NCI-H2196 (cell line): ENCODE results near the gene MROH8.
"Not testable (repeated sequence)": the region's sequence is repeated elsewhere in the genome, so short reads cannot be mapped to it uniquely, and the experiment has no call there.

Source experiments
- DNase-seq: peaks from one replicate; lab custom pipeline; 2025; ENCODE audit not compliant: unreplicated experiment; lab: John Stamatoyannopoulos, UW

The MROH8 gene

DNA sequence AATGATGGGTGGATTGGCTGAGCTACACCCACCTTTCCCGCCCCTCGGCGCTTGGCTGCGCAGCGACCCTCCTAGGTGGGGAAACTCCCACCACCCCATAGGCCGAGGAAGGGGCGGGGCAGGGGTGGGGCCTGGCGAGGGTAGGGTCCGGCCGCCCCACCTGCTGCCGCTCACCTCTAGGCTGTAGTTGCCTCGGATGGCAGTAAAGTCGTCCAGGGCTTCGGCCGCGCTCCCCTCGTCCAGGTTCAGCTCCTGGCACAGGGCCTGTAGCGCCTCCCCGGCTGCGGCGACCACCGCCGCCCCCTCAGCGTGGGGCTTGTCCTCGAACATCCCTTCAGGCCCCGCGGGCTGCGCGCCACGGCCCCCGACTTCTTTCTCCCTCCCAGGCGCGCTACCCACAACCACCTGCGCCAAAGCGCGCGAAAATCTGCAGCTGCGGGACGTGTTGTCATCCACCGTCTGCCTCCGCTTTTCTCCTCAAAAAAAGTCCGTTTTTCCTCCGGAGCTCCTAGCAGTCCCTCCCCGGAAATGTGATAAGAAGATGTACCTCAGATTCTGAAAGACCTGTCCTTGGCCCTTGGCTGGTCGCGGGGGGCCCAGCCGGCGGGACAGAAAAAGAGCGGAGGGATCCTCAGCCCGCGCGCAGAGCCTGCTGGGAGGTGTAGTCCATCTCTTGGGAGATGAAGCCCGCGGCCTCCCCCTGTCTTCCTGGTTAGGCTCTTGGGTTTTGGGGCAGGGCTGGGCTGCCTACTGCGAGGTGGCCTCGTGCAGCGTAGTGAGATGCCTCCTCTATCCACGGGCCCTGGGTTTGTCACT lies 83.5 kb downstream of the MROH8 start, which contains the start of gene RBL1:
RBL1 (minus strand) TSS at position 399 of the 816 bp plus-strand sequence; CDS start at position 330, 69 bp downstream.
- DNase-seq = peak; percentile 91

DNA sequence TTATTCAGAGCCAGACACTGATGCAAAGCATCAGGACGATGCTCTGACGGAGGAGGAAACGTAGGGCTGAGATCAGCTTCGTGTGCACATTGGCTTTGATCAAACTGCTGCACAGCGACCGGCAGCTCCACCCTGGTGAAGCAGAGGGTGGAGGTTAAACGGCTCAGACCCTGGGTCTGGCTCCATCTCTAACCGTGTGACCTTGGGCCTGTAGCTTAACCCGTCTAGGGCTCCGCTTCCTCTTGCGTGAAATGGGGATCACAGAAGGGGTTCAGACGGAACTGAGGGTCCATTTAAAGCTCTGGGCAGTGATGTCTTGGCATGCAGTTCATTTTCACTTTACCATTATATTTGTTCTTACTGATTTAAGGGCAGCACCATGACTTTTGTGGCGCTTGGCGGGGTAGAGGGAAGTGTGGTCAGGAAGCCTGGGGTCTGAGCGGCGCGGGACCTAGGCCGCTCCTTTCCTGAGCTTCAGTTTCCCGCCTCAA lies 84.2 kb downstream of the MROH8 start:
- DNase-seq = no peak

DNA sequence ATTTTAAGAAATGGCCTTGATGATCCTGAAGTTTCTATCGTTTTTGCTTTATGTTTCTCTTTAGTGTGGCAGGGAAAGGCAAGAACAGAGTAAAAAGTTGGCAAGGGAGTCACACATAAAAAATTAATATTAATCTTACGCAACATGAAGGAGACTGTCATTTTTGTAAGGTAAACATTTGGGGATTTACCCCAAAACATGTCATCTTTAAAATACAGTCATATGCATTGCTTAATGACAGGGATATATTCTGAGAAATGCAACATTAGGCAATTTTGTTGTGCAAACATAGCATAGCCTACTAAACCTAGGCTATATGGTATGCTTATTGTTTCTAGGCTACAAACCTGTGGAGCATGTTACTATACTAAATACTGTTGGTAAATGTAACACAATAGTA lies 88.9 kb downstream of the MROH8 start:
- DNase-seq = no peak

DNA sequence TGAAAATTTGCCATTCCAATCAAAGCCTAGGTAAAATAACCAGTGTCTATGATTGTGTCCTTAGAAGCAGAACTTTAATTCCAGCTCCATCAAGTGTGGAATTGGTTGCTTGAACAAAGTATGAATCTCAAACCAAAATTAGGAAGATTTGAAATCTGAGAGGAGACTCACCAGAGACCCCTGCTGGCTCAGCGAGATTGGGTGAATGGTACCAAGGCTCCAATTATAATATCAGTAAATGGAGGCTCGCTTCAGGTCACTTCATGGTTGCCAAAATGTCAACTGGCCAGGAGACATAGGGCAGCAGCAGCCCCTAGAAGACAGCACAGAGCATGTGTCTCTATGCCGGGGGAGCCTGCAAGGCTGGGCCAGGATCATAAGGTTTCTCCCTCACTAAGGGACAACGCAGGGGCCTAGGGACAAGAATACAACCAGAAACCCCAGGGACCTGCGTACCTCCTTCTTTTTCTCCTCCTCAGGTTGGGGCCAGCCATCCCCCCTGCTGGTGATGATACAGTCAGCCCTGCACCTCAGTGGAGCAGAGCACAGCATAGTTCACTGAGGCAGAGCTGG lies 97.5 kb downstream of the MROH8 start:
- DNase-seq = no peak

DNA sequence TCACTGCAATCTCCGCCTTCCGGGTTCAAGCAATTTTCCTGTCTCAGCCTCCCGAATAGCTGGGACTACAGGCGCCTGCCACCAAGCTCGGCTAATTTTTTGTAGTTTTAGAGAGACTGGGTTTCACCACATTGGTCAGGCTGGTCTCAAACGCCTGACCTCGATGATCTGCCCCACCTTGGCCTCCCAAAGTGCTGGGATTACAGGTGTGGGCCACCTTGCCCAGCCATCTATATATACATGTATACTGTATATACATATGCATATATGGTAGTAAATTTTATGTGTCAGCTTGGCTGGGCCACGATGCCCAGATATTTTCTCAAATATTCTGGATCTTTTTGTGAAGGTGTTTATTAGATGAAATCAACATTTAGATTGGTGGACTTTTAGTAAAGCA lies 102.3 kb downstream of the MROH8 start:
- no peak for DNase-seq

DNA sequence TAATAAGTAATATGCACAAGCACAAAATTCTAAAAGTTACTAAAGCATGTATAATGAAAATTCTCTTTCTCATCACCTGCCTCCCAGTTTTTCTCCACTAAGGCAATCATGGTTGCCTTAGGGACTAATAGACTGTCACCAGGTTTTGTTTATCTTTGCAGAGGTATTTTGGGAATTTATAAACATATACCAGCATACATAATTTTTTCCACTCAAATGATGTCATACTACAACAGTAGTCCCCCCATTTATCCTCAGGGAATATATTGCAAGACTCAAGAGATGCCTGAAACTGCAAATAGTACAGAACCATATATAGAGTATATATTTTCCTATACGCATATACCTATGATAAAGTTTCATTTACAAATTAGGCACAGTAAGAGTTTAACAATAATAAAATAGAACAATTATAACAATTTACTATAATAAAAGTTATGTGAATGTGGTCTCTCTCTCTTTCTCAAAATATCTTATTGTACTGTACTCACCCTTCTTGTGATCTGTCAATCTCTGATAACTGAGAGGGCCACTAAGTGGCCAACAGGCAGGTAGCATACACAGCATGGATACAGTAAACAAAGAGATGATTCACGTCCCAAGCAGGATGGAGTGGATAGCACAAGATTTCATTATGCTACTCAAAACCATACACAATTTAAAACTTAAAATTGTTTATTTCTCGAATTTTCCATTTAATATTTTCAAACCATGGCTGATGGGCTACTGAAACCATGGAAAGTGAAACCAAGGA lies 103.2 kb downstream of the MROH8 start:
- no peak for DNase-seq

DNA sequence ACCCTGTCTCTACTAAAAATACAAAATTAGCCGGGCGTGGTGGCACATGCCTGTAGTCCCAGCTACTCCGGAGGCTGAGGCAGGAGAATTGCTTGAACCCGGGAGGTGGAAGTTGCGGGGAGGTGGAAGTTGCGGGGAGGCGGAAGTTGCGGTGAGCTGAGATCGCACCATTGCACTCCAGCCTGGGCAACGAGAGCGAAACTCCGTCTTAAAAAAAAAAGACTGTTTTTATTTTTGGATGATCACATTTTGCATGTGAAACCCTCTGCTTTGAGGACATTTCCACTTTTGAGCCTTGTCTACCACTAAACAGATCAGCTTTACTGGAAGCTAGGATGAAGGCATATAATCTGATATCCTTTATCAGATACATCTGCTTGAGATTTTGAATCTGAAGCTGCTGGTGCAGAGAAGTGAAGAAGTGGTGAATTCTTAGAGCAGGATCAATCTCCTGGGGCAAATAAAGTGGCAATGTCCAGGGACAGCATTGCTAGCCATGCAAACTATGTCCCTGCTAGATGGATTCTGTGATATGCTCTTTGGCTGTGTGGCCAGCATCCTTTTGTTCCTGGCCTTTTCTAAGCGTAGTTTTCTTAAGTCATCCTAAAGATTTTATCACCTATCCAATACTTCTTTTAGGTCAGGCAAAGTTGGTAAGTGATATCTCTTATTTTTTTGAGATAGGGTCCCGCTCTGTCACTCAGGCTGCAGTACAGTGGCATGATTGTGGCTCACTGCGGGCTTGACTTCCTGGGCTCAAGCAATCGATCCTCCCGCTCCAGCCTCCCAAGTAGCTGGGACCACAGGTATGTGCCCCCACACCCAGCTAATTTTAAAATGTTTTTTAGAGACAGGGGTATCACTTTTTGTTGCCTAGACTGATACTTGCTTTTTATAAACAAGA lies 106.8 kb downstream of the MROH8 start:
- DNase-seq = no peak

DNA sequence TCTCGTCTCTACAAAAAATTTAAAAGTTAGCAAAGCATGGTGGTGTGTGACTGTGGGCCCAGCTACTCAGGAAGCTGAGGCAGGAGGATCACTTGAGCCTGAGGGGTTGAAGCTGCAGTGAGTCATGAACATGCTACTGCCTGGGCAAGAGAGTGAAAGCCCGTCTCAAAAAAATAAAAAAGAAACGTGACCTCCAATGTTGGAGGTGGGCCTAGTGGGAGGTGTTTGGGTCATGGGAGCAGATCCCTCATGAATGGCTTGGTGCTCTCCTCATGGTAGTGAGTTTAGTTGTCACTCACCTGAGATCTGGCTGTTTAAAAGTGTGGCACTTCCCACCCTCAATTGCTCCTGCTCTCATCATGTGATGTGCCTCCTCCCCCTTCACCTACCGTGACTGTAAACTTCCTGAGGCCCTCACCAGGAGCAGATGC lies 107.9 kb downstream of the MROH8 start:
- DNase-seq = no peak

DNA sequence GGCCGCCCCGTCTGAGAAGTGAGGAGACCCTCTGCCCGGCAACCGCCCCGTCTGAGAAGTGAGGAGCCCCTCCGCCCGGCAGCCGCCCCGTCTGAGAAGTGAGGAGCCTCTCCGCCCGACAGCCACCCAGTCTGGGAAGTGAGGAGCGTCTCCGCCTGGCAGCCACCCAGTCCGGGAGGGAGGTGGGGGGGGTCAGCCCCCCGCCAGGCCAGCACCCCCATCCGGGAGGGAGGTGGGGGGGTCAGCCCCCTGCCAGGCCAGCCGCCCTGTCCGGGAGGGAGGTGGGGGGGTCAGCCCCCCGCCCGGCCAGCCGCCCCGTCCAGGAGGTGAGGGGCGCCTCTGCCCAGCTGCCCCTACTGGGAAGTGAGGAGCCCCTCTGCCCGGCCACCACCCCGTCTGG lies 109.8 kb downstream of the MROH8 start:
- DNase-seq = not testable (repeated sequence)

DNA sequence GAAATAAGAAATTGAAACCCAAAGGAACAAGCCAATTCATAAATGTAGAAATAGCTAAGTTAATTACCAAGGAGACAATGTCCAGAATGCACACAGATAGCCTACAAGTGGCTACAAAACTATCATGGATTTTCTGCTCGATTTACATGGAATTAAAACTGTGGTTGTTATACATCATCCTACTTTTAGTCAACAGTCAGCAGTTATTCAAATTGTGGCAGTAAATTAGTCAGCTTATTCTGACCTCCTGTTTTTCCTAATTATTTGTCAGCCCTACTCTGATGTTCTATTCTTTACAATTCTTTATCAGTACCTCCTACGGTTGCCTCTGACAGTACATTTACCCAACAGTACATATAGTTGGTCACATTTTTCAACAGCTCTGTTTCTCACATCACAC lies 113.2 kb downstream of the MROH8 start:
- DNase-seq = no peak

DNA sequence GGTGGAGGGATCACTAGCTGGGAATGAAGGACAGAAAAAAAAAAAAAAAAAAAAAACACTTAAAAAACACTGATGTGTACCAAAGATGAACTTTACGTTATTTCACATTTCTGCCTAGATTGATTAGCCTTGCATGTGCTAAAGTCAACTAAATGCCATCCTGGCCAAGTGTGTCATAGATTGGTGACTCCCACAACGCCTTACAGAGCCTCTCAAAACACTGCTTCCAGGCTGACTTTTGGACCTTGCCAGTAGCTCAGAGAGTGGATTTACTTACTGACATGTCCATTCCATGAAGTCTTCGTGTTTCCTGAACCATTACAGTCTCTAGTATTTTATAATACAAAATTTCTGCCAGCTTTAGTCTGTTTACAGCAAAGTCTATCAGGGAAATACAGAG lies 124.1 kb downstream of the MROH8 start:
- DNase-seq = no peak

DNA sequence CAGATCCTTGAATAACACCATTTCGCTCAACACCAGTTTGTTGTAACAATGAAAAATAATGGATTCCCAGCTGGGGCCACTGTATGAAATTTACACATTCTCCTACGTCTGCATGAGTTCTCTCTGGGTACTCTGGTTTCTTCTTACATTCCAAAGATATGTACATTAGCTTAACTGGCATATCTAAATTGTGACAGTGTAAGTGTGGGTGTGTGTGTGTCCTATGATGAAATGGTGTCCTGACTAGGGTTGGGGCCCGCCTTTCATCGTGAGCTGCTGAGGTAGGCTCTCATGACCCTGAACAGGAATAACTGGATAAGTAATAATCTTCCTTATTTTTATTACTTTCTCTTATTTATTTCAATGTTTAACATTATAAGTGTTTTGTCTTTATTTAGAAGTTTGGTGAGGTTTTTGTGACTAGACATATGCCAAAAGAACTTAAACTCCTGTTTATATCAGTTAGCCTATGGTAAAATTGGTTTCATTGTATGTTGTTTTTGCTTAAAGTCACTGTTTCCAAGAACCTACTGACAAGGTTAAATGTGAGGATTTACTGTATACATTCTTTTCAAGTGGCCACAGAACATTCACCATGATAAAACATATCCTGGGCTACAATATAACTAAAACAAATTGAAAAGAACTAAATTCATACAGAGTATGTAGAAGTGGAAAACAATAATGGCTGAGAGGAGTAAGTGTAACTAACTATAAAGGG lies 126.0 kb downstream of the MROH8 start:
- DNase-seq = no peak
